ENCODE results near the gene CSE1L. TPM values are rescaled to one million over a fixed set of nuclear protein-coding genes. Genes with fewer than 3 reads are reported as not detected.

The CSE1L gene
- total RNA-seq, 1 experiment from 2014 or later = 246 TPM

DNA sequence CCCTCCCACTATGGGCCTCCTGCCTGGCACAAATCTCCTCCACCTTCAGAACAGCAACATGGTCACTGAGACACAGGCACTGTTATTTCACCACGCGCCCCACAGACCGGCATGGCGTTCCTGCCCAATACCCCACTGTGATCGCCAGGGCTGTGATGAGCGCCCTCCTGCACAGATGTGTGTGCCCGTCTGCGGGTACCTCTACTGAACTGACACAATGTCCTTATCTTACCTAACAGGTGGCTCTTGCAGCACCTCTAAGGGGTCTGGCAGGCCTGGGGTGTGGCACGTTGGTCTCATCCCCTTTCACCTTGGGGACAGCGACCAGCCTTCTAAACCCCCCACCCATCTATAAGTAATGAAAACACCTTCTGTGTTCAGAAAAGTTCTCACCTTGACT is 77.9 kb downstream of the CSE1L start:
- no peak overlapping the region for H3K9ac ChIP-seq (ENCODE audit: extremely low read depth, insufficient read length, low read length)
- no peaks in the 10 kb centered on the region for H3K23me2 ChIP-seq (ENCODE audit: insufficient read length, low read depth, low read length, poor library complexity, severe bottlenecking)
- peaks cover 25 to 78% (median 68%) of the 10 kb centered on the region in 3 experiments for H3K36me3 Mint-ChIP-seq (ENCODE audit: insufficient read depth in 1 of 3, low read depth in 3 of 3)
- no CpG with 5 or more reads among the region's 10 CpGs for WGBS (ENCODE audit: extremely low coverage, insufficient read length, low lambda C conversion rate)
- no peaks in the 10 kb centered on the region for H3K79me1 ChIP-seq (ENCODE audit: insufficient read depth, low read depth, low read length, poor library complexity, severe bottlenecking)
- no peaks in the 10 kb centered on the region for H3K79me2 ChIP-seq (ENCODE audit: insufficient read depth, low read length)
- DNase-seq = no peak
- no peak overlapping the region for H4K8ac ChIP-seq (replicated peaks; ENCODE audit: insufficient read length, low read depth, low read length)
- H3K56ac ChIP-seq (ENCODE audit: insufficient read length, low read depth, low read length) = no peak overlapping the region
- H3K27me3 ChIP-seq (ENCODE audit: insufficient read depth, low read length) = no peaks in the 10 kb centered on the region
- H3K4me2 ChIP-seq (ENCODE audit: insufficient read depth, insufficient read length, low read length) = no peak overlapping the region
- H2BK120ac ChIP-seq (ENCODE audit: low read depth, low read length, poor library complexity, severe bottlenecking) = no peak overlapping the region
- no peak overlapping the region for H2BK20ac ChIP-seq (ENCODE audit: low read depth, low read length, poor library complexity, severe bottlenecking)
- no peak overlapping the region for H3K18ac ChIP-seq (ENCODE audit: insufficient read length, low read depth, low read length)
- H2BK12ac ChIP-seq (ENCODE audit: insufficient read length, low read depth, low read length) = no peak overlapping the region
- H3K9me3 Mint-ChIP-seq = no peaks in the 10 kb centered on the region
- no peaks in the 10 kb centered on the region for H4K20me1 ChIP-seq (ENCODE audit: control insufficient read depth, insufficient read depth, insufficient read length)
- TF ChIP-seq, protein P1, sequence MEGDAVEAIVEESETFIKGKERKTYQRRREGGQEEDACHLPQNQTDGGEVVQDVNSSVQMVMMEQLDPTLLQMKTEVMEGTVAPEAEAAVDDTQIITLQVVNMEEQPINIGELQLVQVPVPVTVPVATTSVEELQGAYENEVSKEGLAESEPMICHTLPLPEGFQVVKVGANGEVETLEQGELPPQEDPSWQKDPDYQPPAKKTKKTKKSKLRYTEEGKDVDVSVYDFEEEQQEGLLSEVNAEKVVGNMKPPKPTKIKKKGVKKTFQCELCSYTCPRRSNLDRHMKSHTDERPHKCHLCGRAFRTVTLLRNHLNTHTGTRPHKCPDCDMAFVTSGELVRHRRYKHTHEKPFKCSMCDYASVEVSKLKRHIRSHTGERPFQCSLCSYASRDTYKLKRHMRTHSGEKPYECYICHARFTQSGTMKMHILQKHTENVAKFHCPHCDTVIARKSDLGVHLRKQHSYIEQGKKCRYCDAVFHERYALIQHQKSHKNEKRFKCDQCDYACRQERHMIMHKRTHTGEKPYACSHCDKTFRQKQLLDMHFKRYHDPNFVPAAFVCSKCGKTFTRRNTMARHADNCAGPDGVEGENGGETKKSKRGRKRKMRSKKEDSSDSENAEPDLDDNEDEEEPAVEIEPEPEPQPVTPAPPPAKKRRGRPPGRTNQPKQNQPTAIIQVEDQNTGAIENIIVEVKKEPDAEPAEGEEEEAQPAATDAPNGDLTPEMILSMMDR (conservative IDR thresholded peaks at IDR 0.05) = no peak
- no peak overlapping the region for H4K5ac ChIP-seq (ENCODE audit: insufficient read length, low read depth, low read length)
- H2BK15ac ChIP-seq (ENCODE audit: low read depth, low read length) = no peak overlapping the region
- no peak overlapping the region for H2AFZ ChIP-seq (ENCODE audit: low read length)
- no peak overlapping the region for H2BK5ac ChIP-seq (ENCODE audit: insufficient read length, low read length)
- H3T11ph ChIP-seq (ENCODE audit: low read length) = no peak overlapping the region
- no peak overlapping the region for H3K4ac ChIP-seq (ENCODE audit: low read depth, low read length)
- no peak overlapping the region for H3K14ac ChIP-seq (ENCODE audit: insufficient read depth, low read length)
- peak overlapping the region in 2 of 3 experiments; percentile 11 to 28; a peak in 4 of 7 replicates for H3K27ac Mint-ChIP-seq
- no peak overlapping the region for H2AK5ac ChIP-seq (ENCODE audit: insufficient read length, low read length)
- no peaks in the 10 kb centered on the region for H3K27me3 Mint-ChIP-seq (ENCODE audit: low read depth)
- H4K91ac ChIP-seq (ENCODE audit: insufficient read length, low read depth, low read length) = no peak overlapping the region
- no peak overlapping the region for H3K4me3 Mint-ChIP-seq
- H3K9me3 ChIP-seq (ENCODE audit: control insufficient read depth, low read depth, low read length) = no peaks in the 10 kb centered on the region
- H3K4me1 ChIP-seq (ENCODE audit: insufficient read depth, low read length) = no peaks in the 10 kb centered on the region
- no peak overlapping the region for H3K23ac ChIP-seq (ENCODE audit: insufficient read length, low read depth, low read length)
- H3K27ac ChIP-seq (ENCODE audit: insufficient read length, low read depth, low read length) = no peak overlapping the region
- H3K4me1 Mint-ChIP-seq = no peaks in the 10 kb centered on the region

All from H9 (cell line).